ENCODE data around the gene JAGN1. TPM values are rescaled to one million over a fixed set of nuclear protein-coding genes. Genes with fewer than 3 reads are reported as not detected.

The JAGN1 gene
- total RNA-seq, 1 donor from 2014 or later = 31.7 TPM

- peaks cover 12% of the 10 kb centered on the region for H3K27me3 Mint-ChIP-seq (ENCODE audit: low read depth)
- no peak for DNase-seq (ENCODE audit: low spot score)
- no peaks in the 10 kb centered on the region for H3K36me3 Mint-ChIP-seq (ENCODE audit: low read depth)
- H3K27ac Mint-ChIP-seq = no peak overlapping the region
- H3K4me1 Mint-ChIP-seq (ENCODE audit: low read depth) = peaks cover 6% of the 10 kb centered on the region
- intact Hi-C loops (cut with micrococcal nuclease) = loop anchor here (2.0 kb wide), 1 partner anchor 15 kb away; the partner anchor contains the start of gene CRELD1
- H3K9me3 Mint-ChIP-seq = no peaks in the 10 kb centered on the region
- no peak overlapping the region for H3K4me3 Mint-ChIP-seq (ENCODE audit: low read depth)
Measured at GRCh38 chr3:9917820-9918219, 27.4 kb downstream of the JAGN1 start.

GRCh38 chr3:9918261-9919038, 28.0 kb downstream of the JAGN1 start:
- no peak for DNase-seq (ENCODE audit: low spot score)
- H3K27me3 Mint-ChIP-seq (ENCODE audit: low read depth) = peaks cover 14% of the 10 kb centered on the region
- no peaks in the 10 kb centered on the region for H3K36me3 Mint-ChIP-seq (ENCODE audit: low read depth)
- no peaks in the 10 kb centered on the region for H3K9me3 Mint-ChIP-seq
- intact Hi-C loops (cut with micrococcal nuclease) = no loop called here
- peaks cover 6% of the 10 kb centered on the region for H3K4me1 Mint-ChIP-seq (ENCODE audit: low read depth)
- no peak overlapping the region for H3K27ac Mint-ChIP-seq
- no peak overlapping the region for H3K4me3 Mint-ChIP-seq (ENCODE audit: low read depth)

GRCh38 chr3:9928158-9928557, 37.7 kb downstream of the JAGN1 start:
- DNase-seq (ENCODE audit: low spot score) = no peak
- Mint-ChIP-seq H3K4me1 (ENCODE audit: low read depth) (peaks cover 10% of the 10 kb centered on the region), H3K36me3 (ENCODE audit: low read depth) (no peaks in the 10 kb centered on the region), H3K4me3 (ENCODE audit: low read depth) (no peak overlapping the region), H3K27ac (no peak overlapping the region), H3K27me3 (ENCODE audit: low read depth) (peaks cover 14% of the 10 kb centered on the region), H3K9me3 (no peaks in the 10 kb centered on the region)
- intact Hi-C loops (cut with micrococcal nuclease) = no loop called here

GRCh38 chr3:9930804-9931418, 40.5 kb downstream of the JAGN1 start:
- DNase-seq (ENCODE audit: low spot score) = no peak

GRCh38 chr3:9932535-9932842, 42.1 kb downstream of the JAGN1 start:
- Mint-ChIP-seq H3K27ac (peak overlapping the region; percentile 90), H3K36me3 (ENCODE audit: low read depth) (peaks cover 20% of the 10 kb centered on the region), H3K4me1 (ENCODE audit: low read depth) (peaks cover 29% of the 10 kb centered on the region), H3K9me3 (no peaks in the 10 kb centered on the region), H3K27me3 (ENCODE audit: low read depth) (no peaks in the 10 kb centered on the region), H3K4me3 (ENCODE audit: low read depth) (peak overlapping the region; percentile 98)
- intact Hi-C loops (cut with micrococcal nuclease) = loop anchor here (2.0 to 10.0 kb wide), 9 partner anchors 14 to 390 kb away; partner anchors contain the start of genes ARPC4, EMC3, FANCD2 and IL17RC
- no peak for DNase-seq (ENCODE audit: low spot score)

More at GRCh38 chr3:9930804-9931418, 40.5 kb downstream of the JAGN1 start:
- Mint-ChIP-seq H3K36me3 (ENCODE audit: low read depth) (peaks cover 11% of the 10 kb centered on the region), H3K27ac (no peak overlapping the region), H3K27me3 (ENCODE audit: low read depth) (no peaks in the 10 kb centered on the region), H3K4me3 (ENCODE audit: low read depth) (peak overlapping the region; percentile 54), H3K9me3 (no peaks in the 10 kb centered on the region), H3K4me1 (ENCODE audit: low read depth) (peaks cover 26% of the 10 kb centered on the region)
- intact Hi-C loops (cut with micrococcal nuclease) = loop anchor here (5.0 to 10.0 kb wide), 4 partner anchors 96 to 391 kb away; partner anchors contain the start of genes ARPC4, FANCD2, SEC13 and TADA3

- intact Hi-C loops (cut with micrococcal nuclease) = loop anchor here (1.0 to 10.0 kb wide), 11 partner anchors 14 to 389 kb away; partner anchors contain the start of genes ARPC4, BRPF1, EMC3 and FANCD2
- peak; percentile 79 for DNase-seq (ENCODE audit: low spot score)
- Mint-ChIP-seq H3K4me1 (ENCODE audit: low read depth) (peaks cover 29% of the 10 kb centered on the region), H3K27ac (peak overlapping the region; percentile 90), H3K4me3 (ENCODE audit: low read depth) (peak overlapping the region; percentile 98), H3K27me3 (ENCODE audit: low read depth) (no peaks in the 10 kb centered on the region), H3K9me3 (no peaks in the 10 kb centered on the region), H3K36me3 (ENCODE audit: low read depth) (peaks cover 21% of the 10 kb centered on the region)
Measured at GRCh38 chr3:9932843-9933560, 42.6 kb downstream of the JAGN1 start.

- H3K4me1 Mint-ChIP-seq (ENCODE audit: low read depth) = peaks cover 29% of the 10 kb centered on the region
- H3K4me3 Mint-ChIP-seq (ENCODE audit: low read depth) = peak within 1 kb of the TSS; percentile 98
- DNase-seq (ENCODE audit: low spot score) = peak; percentile 96
- intact Hi-C loops (cut with micrococcal nuclease) = loop anchor here (1.0 to 10.0 kb wide), 11 partner anchors 13 to 389 kb away; partner anchors contain the start of genes ARPC4, BRPF1, EMC3 and FANCD2
- no peaks in the 10 kb centered on the region for H3K9me3 Mint-ChIP-seq
- H3K27me3 Mint-ChIP-seq (ENCODE audit: low read depth) = no peaks in the 10 kb centered on the region
- peaks cover 23% of the 10 kb centered on the region for H3K36me3 Mint-ChIP-seq (ENCODE audit: low read depth)
- H3K27ac Mint-ChIP-seq = peak within 1 kb of the TSS; percentile 90
Measured at GRCh38 chr3:9933561-9934234, 43.3 kb downstream of the JAGN1 start, which contains the start of gene CRELD1. TSS of gene CRELD1 (plus strand) at chr3:9933834. CDS start at chr3:9934439, 605 bp downstream.

- intact Hi-C loops (cut with micrococcal nuclease) = loop anchor here (5.0 to 10.0 kb wide), 4 partner anchors 93 to 388 kb away; partner anchors contain the start of genes ARPC4, FANCD2, SEC13 and TADA3
- Mint-ChIP-seq H3K27ac (peak overlapping the region; percentile 90), H3K36me3 (ENCODE audit: low read depth) (peaks cover 23% of the 10 kb centered on the region), H3K4me3 (ENCODE audit: low read depth) (peak overlapping the region; percentile 98), H3K27me3 (ENCODE audit: low read depth) (no peaks in the 10 kb centered on the region), H3K9me3 (no peaks in the 10 kb centered on the region), H3K4me1 (ENCODE audit: low read depth) (peaks cover 29% of the 10 kb centered on the region)
- no peak for DNase-seq (ENCODE audit: low spot score)
Measured at GRCh38 chr3:9934235-9934621, 43.8 kb downstream of the JAGN1 start.

- DNase-seq (ENCODE audit: low spot score) = no peak
- Mint-ChIP-seq H3K27ac (peak overlapping the region; percentile 90), H3K36me3 (ENCODE audit: low read depth) (peaks cover 23% of the 10 kb centered on the region), H3K4me1 (ENCODE audit: low read depth) (peaks cover 29% of the 10 kb centered on the region), H3K27me3 (ENCODE audit: low read depth) (no peaks in the 10 kb centered on the region), H3K9me3 (no peaks in the 10 kb centered on the region), H3K4me3 (ENCODE audit: low read depth) (peak overlapping the region; percentile 98)
- intact Hi-C loops (cut with micrococcal nuclease) = loop anchor here (5.0 to 10.0 kb wide), 4 partner anchors 92 to 387 kb away; partner anchors contain the start of genes ARPC4, FANCD2, SEC13 and TADA3
Measured at GRCh38 chr3:9934993-9935392, 44.6 kb downstream of the JAGN1 start.

- no peak overlapping the region for H3K4me3 Mint-ChIP-seq (ENCODE audit: low read depth)
- no peaks in the 10 kb centered on the region for H3K9me3 Mint-ChIP-seq
- H3K36me3 Mint-ChIP-seq (ENCODE audit: low read depth) = peaks cover 26% of the 10 kb centered on the region
- no peak for DNase-seq (ENCODE audit: low spot score)
- intact Hi-C loops (cut with micrococcal nuclease) = loop anchor here (10.0 kb wide), 1 partner anchor 349 kb away; no protein-coding TSS in a partner anchor
- H3K4me1 Mint-ChIP-seq (ENCODE audit: low read depth) = peaks cover 29% of the 10 kb centered on the region
- no peaks in the 10 kb centered on the region for H3K27me3 Mint-ChIP-seq (ENCODE audit: low read depth)
- H3K27ac Mint-ChIP-seq = no peak overlapping the region
Measured at GRCh38 chr3:9935966-9936510, 45.6 kb downstream of the JAGN1 start.

- Mint-ChIP-seq H3K27ac (no peak overlapping the region), H3K4me1 (ENCODE audit: low read depth) (peaks cover 19% of the 10 kb centered on the region), H3K27me3 (ENCODE audit: low read depth) (no peaks in the 10 kb centered on the region), H3K36me3 (ENCODE audit: low read depth) (peaks cover 36% of the 10 kb centered on the region), H3K9me3 (no peaks in the 10 kb centered on the region), H3K4me3 (ENCODE audit: low read depth) (no peak overlapping the region)
- intact Hi-C loops (cut with micrococcal nuclease) = loop anchor here (10.0 kb wide), 1 partner anchor 347 kb away; no protein-coding TSS in a partner anchor
- no peak for DNase-seq (ENCODE audit: low spot score)
Measured at GRCh38 chr3:9937486-9938238, 47.3 kb downstream of the JAGN1 start.

Data from activated T-helper 2 cell treated with anti-CD3 and anti-CD28 coated beads, Interferon-gamma antibody, Interleukin-2, Interleukin-4, amounts not matched to agents 10 μg/mL and 5 μg/mL and 100 μg/mL, durations not matched to agents 14 hours and 24 hours and 36 hours (primary cell).